Measurements from ENCODE around the gene OSBPL5.

DNA sequence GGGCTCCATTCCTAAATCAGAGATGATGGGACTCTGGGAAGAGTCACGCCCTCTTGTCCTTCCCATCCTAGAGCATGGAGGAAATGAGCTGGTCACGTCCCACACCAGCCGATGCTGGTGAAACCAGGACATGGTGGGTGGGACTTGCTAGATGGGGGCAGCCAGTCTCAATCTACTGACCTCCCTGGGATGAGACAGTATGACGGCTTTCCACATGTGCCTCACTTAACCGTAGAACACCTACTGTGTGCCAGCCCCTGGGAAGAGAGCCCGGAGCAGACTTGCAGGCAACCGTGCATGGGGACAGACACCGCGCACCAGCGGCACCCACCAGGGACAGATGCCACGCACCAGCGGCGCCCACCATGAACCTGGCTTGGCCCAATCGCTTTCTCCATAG is 3.8 kb downstream of the OSBPL5 start:
- TF ChIP-seq, protein P1, sequence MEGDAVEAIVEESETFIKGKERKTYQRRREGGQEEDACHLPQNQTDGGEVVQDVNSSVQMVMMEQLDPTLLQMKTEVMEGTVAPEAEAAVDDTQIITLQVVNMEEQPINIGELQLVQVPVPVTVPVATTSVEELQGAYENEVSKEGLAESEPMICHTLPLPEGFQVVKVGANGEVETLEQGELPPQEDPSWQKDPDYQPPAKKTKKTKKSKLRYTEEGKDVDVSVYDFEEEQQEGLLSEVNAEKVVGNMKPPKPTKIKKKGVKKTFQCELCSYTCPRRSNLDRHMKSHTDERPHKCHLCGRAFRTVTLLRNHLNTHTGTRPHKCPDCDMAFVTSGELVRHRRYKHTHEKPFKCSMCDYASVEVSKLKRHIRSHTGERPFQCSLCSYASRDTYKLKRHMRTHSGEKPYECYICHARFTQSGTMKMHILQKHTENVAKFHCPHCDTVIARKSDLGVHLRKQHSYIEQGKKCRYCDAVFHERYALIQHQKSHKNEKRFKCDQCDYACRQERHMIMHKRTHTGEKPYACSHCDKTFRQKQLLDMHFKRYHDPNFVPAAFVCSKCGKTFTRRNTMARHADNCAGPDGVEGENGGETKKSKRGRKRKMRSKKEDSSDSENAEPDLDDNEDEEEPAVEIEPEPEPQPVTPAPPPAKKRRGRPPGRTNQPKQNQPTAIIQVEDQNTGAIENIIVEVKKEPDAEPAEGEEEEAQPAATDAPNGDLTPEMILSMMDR (IDR thresholded peaks at IDR 0.05; ENCODE audit: low read depth, low read length, poor library complexity, severe bottlenecking): no peak
- TF ChIP-seq EZH2phosphoT487 (IDR thresholded peaks at IDR 0.05; ENCODE audit: borderline replicate concordance, low read length): no peak
